Adrenal gland (tissue), 12 donors: ENCODE data around the gene VWC2L. TPM values are rescaled to one million over a fixed set of nuclear protein-coding genes. Genes with fewer than 3 reads are reported as not detected.

ENCODE experiments used
- DNase-seq, 7 donors: peaks; one replicate each; pipeline ENCODE4 v3.0.0-alpha.2; 2019 to 2020
- H3K27ac ChIP-seq, 5 donors: fragments of 200-600 bp; sonication (generic) in 4 of 5; 1 replicate in 3 of 5; 2 replicates in 2 of 5; pipeline versions ENCODE4 v1.5.1 to v1.8.0; 2016 to 2020; ENCODE audit warnings: mild to moderate bottlenecking in 1 of 5
- H3K27me3 ChIP-seq: fragments of 200-600 bp; 2 replicates; pipeline ENCODE4 v1.8.0; 2021
- H3K36me3 ChIP-seq, 2 donors: fragments of 200-600 bp; replicated peaks in 1 of 2; 1 replicate in 1 of 2; 2 replicates in 1 of 2; pipeline versions ENCODE4 v1.5.1 to v1.8.0; 2018 to 2022
- H3K4me1 ChIP-seq, 2 donors: fragments of 200-600 bp; replicated peaks in 1 of 2; 1 replicate in 1 of 2; 2 replicates in 1 of 2; pipeline versions ENCODE4 v1.5.1 to v1.8.0; 2018 to 2021
- H3K4me3 ChIP-seq, 4 donors: fragments of 200-600 bp; sonication (generic) in 3 of 4; one replicate each; pipeline ENCODE4 v1.5.1; 2016 to 2018
- H3K9me3 ChIP-seq, 3 donors: fragments of 200-600 bp; sonication (generic) in 1 of 3; replicated peaks in 1 of 3; 1 replicate in 2 of 3; 2 replicates in 1 of 3; pipeline versions ENCODE4 v1.5.1 to v1.8.0; 2016 to 2021
- CTCF ChIP-seq, 6 experiments: fragments of 450-650 bp in 4 of 6; fragments of 200-600 bp in 2 of 6; sonication (generic) in 1 of 6; IDR thresholded peaks; 1 replicate in 5 of 6; 2 replicates in 1 of 6; pipeline versions ENCODE4 v1.5.1 to v1.8.0; 2016 to 2021; ENCODE audit warnings: antibody characterized with exemption in 6 of 6, mild to moderate bottlenecking in 2 of 6, moderate library complexity in 1 of 6
- POLR2A ChIP-seq, 2 donors: fragments of 450-650 bp; IDR thresholded peaks; one replicate each; pipeline ENCODE4 v1.6.1; 2017; ENCODE audit warnings: antibody characterized with exemption in 2 of 2, mild to moderate bottlenecking in 2 of 2, moderate library complexity in 1 of 2
- WGBS, 4 donors: extraction: QIAGEN DNeasy Blood & Tissue Kit in 2 of 4; methylation state at CpG; one replicate each; pipeline versions ENCODE4 v1.1.5 to v1.1.7; 2013 to 2017; 5-methylcytosine and 5-hydroxymethylcytosine counted together
- intact Hi-C, 2 donors: fragments of 100-400 bp; cut with DNase I; formaldehyde crosslinking; loops; one replicate each; pipeline versions ENCODE4 v1.14.1 to v1.15.0; 2022 to 2023
- polyA plus RNA-seq, 3 donors: library from polyadenylated mRNA; stranded (reverse); fragments of 200-250 nt in 2 of 3; fragments of 350-450 nt in 1 of 3; fragmentation: Illumina TruSeq in 1 of 3; extraction: RNeasy Lipid Tissue Mini Kit (QIAGEN cat#74804) in 1 of 3; gene quantifications; one replicate each; pipeline ENCODE4 v1.2.3, GENCODE V29; 2013 to 2014
- total RNA-seq, 9 donors: library from RNA; depleted of rRNA in 4 of 9; stranded (reverse); fragments of >200 nt in 4 of 9; fragments of 120-200 nt in 1 of 9; fragmentation: NEBNext Ultra II Directional in 1 of 9; extraction: Animal tissue kit (Norgen Biotek cat#: 25700) in 1 of 9; gene quantifications; one replicate each; pipeline versions ENCODE4 v1.1.0 to v1.2.4, GENCODE V29; 2013 to 2023
- donor health status: healthy with polysubstance abuse.
- donor health status: Bipolar disorder and iron deficiency.
- donor health status: DM: yes; HTN: yes; CAD: no.
- donor health status: DM: no; HTN: no; CAD: no.
- donor health status: DM: no; HTN: no; CAD: no.
- donor health status: DM: yes; HTN: yes; CAD: no.

VWC2L gene
- total and polyA plus RNA-seq, 12 donors, result 0.06 to 0.28 TPM; not detected in 10

- H3K36me3 ChIP-seq, result no peaks in the 10 kb centered on the region
- 60 to 83% (median 72%) methylated on average over 2 of the region's 2 CpGs for WGBS, 4 donors
- TF ChIP-seq POLR2A (IDR thresholded peaks at IDR 0.05) (no peak), CTCF (IDR thresholded peaks at IDR 0.05) (no peak)
- H3K27me3 ChIP-seq, result no peaks in the 10 kb centered on the region
- H3K27ac ChIP-seq, result no peak overlapping the region
- no peaks in the 10 kb centered on the region for H3K9me3 ChIP-seq
- no peaks in the 10 kb centered on the region for H3K4me1 ChIP-seq
- H3K4me3 ChIP-seq, result no peak overlapping the region
- DNase-seq, result no peak
- intact Hi-C loops, result no loop called here
Measured at GRCh38 chr2:214484701-214485100, 73.8 kb downstream of the VWC2L start.

- WGBS, 4 donors, result 67 to 78% (median 73%) methylated on average over 2 of the region's 2 CpGs
- TF ChIP-seq POLR2A (IDR thresholded peaks at IDR 0.05) (no peak), CTCF (IDR thresholded peaks at IDR 0.05) (no peak)
- intact Hi-C loops, result no loop called here
- Histone ChIP-seq H3K4me1 (no peaks in the 10 kb centered on the region), H3K9me3 (no peaks in the 10 kb centered on the region), H3K27ac (no peak overlapping the region), H3K4me3 (no peak overlapping the region), H3K27me3 (no peaks in the 10 kb centered on the region), H3K36me3 (no peaks in the 10 kb centered on the region)
- DNase-seq, result no peak
Measured at GRCh38 chr2:214489181-214489580, 78.3 kb downstream of the VWC2L start.

- H3K4me1 ChIP-seq, result no peaks in the 10 kb centered on the region
- no peak overlapping the region for H3K4me3 ChIP-seq
- H3K27ac ChIP-seq, result no peak overlapping the region
- intact Hi-C loops, result no loop called here
- H3K9me3 ChIP-seq, result no peaks in the 10 kb centered on the region
- H3K27me3 ChIP-seq, result no peaks in the 10 kb centered on the region
- DNase-seq, result no peak
- H3K36me3 ChIP-seq, result no peaks in the 10 kb centered on the region
- 18 to 36% (median 30%) methylated on average over 2 of the region's 2 CpGs for WGBS, 4 donors
- TF ChIP-seq CTCF (IDR thresholded peaks at IDR 0.05) (no peak), POLR2A (IDR thresholded peaks at IDR 0.05) (no peak)
Measured at GRCh38 chr2:214489702-214490101, 78.8 kb downstream of the VWC2L start.

- Histone ChIP-seq H3K27ac (no peak overlapping the region), H3K4me1 (no peaks in the 10 kb centered on the region), H3K36me3 (no peaks in the 10 kb centered on the region), H3K27me3 (no peaks in the 10 kb centered on the region), H3K9me3 (no peaks in the 10 kb centered on the region), H3K4me3 (no peak overlapping the region)
- DNase-seq, result no peak
- WGBS, 4 donors, result 84 to 94% (median 91%) methylated on average over 3 of the region's 3 CpGs
- intact Hi-C loops, result no loop called here
- TF ChIP-seq CTCF (IDR thresholded peaks at IDR 0.05) (no peak), POLR2A (IDR thresholded peaks at IDR 0.05) (no peak)
Measured at GRCh38 chr2:214492152-214492551, 81.3 kb downstream of the VWC2L start.
